GM19438 (cell line): ENCODE data around the gene PSMB8.

Experiments used
- ATAC-seq: cut with Tn5 transposase; IDR thresholded peaks from one replicate; pipeline ENCODE4 v1.9.1; 2021; ENCODE audit warnings: low read depth; ENCODE audit not compliant: unreplicated experiment

The PSMB8 gene

GRCh38 chr6:32799740-32800139 lies 44.1 kb downstream of the PSMB8 start:
- ATAC-seq, result no peak

GRCh38 chr6:32799168-32799567 lies 44.7 kb downstream of the PSMB8 start:
- no peak for ATAC-seq

DNA sequence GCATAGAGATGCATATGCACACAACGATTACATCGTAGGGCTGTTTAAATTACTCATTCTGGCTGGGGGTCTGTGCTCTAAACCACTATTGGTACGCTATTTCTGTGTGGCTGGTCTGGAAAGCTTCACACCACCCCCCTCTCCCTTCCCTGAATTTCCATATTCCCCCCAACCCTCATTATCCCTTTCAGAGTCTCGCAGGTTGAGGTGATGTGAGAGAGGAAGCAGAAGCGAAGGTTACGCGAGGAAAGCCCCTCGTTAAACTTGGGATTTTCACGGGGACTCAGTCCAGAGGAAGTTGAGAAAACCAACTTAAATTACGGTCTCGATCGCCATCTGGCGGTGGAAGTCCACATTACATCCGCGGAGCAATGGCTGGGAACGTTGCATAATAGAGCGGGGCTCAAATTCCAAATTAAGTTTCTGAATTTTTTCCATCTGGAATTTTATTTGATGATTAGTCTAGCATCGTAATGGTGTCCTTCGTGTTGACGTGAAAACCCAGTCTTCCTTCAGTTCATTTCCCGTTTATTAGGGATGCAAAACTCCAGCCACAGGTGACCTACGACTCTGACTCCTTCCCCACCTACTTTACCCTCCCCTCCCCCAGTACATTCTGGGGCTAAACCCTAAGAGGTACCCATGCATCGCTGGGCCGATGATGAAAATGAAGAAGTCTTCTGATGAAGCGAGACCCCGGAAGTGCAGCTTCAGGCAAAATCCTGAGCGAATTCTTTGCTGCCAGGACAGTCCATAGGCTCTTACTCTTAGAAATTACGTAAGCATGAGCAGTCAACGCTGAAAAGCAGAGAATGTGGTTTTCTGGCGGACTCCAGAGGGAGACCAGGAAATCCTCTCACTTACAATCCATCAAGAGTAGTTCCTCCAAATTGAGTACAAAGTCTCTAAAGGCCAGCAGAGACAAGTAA lies 46.7 kb downstream of the PSMB8 start:
- no peak for ATAC-seq

GRCh38 chr6:32794510-32794909 lies 49.3 kb downstream of the PSMB8 start:
- ATAC-seq, result no peak

DNA sequence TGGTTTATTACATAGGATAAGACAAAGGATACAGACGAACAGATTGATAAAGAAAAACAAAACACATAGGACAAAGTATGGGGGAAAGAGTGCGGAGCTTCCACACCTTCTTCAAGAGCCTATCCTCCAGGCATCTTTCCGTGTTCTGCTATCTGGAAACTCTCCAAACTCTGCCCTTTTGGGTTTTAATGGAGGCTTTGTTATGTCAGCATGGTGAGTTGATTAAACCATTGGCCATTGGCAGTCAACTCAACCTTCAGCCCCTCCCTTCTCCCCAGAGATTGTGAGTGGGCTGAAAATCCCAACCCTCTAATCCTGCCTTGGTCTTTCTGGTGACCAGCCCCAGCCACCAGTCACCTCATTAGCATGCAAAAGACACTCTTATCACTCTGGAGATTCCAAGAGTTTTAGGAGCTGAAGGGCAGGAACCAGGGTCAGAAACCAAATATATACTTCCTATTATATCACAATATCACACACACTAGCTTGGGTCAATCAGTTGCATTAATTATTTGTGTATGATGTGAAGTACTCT lies 50.9 kb downstream of the PSMB8 start:
- ATAC-seq, result no peak
